Activated naive CD4-positive, alpha-beta T cell treated with Interleukin-2 at 50 U/mL for 16 hours (primary cell): ENCODE measurements around the gene UBE2I.
"Not testable (repeated sequence)": the region's sequence is repeated elsewhere in the genome, so short reads cannot be mapped to it uniquely, and the experiment has no call there.

Source experiments
- DNase-seq: peaks from one replicate; pipeline ENCODE4 v3.0.0-alpha.2; 2020

Gene UBE2I

GRCh38 chr16:1308977-1309885 is at the start of gene UBE2I:
Gene UBE2I (plus strand): TSS chr16:1309636. CDS start chr16:1314031, 4,395 bp downstream.
- DNase-seq: peak; percentile 97

GRCh38 chr16:1259760-1260068 is 49.7 kb upstream of the UBE2I start:
- DNase-seq: no peak

- DNase-seq: no peak
These were observed 49.2 kb upstream of the UBE2I start for GRCh38 chr16:1260101-1260680.

- no peak for DNase-seq
These were observed 48.1 kb upstream of the UBE2I start for GRCh38 chr16:1261131-1261892.

GRCh38 chr16:1262210-1262845 is 47.1 kb upstream of the UBE2I start:
- DNase-seq: no peak

GRCh38 chr16:1262846-1263221 is 46.6 kb upstream of the UBE2I start:
- DNase-seq: no peak

- no peak for DNase-seq
These were observed 45.7 kb upstream of the UBE2I start for GRCh38 chr16:1263591-1264344.

GRCh38 chr16:1264345-1265089 is 44.9 kb upstream of the UBE2I start:
- no peak for DNase-seq

- DNase-seq: no peak
These were observed 44.3 kb upstream of the UBE2I start for GRCh38 chr16:1265090-1265630.

- DNase-seq: no peak
These were observed 43.6 kb upstream of the UBE2I start for GRCh38 chr16:1265826-1266225.

- DNase-seq: not testable (repeated sequence)
These were observed 40.0 kb upstream of the UBE2I start for GRCh38 chr16:1269418-1269817.

GRCh38 chr16:1271380-1271723 is 38.1 kb upstream of the UBE2I start:
- no peak for DNase-seq

GRCh38 chr16:1271724-1272413 is 37.6 kb upstream of the UBE2I start:
- DNase-seq: peak; percentile 9

- no peak for DNase-seq
These were observed 36.8 kb upstream of the UBE2I start for GRCh38 chr16:1272453-1273198.

- no peak for DNase-seq
These were observed 35.6 kb upstream of the UBE2I start for GRCh38 chr16:1273816-1274215.

- DNase-seq: no peak
These were observed 34.7 kb upstream of the UBE2I start for GRCh38 chr16:1274767-1275166.

- no peak for DNase-seq
These were observed 33.5 kb upstream of the UBE2I start for GRCh38 chr16:1275791-1276579.

- DNase-seq: no peak
These were observed 32.9 kb upstream of the UBE2I start for GRCh38 chr16:1276580-1276878.

GRCh38 chr16:1277151-1277598 is 32.3 kb upstream of the UBE2I start:
- no peak for DNase-seq
